Gastrocnemius medialis (tissue), 4 donors: ENCODE data around the gene BCAT1. TPM values are rescaled to one million over a fixed set of nuclear protein-coding genes. Genes with fewer than 3 reads are reported as not detected.

Experiments
- ATAC-seq, 2 donors: fragments of 150-250 bp; one replicate each; pipeline ENCODE4 v1.9.1; 2016
- DNase-seq, 2 donors: peaks; one replicate each; pipeline ENCODE4 v3.0.0-alpha.2; 2019
- H3K27ac ChIP-seq, 4 donors: fragments of 200-600 bp; sonication (generic); 1 replicate in 1 of 4; 2 replicates in 3 of 4; pipeline ENCODE4 v1.5.1; 2016 to 2018; ENCODE audit warnings: mild to moderate bottlenecking in 2 of 4, moderate library complexity in 1 of 4
- H3K27me3 ChIP-seq, 3 donors: fragments of 200-600 bp; sonication (generic) in 2 of 3; 1 replicate in 1 of 3; 2 replicates in 2 of 3; pipeline versions ENCODE4 v1.5.1 to v1.6.0; 2016 to 2019; ENCODE audit warnings: mild to moderate bottlenecking in 1 of 3, moderate library complexity in 1 of 3
- H3K36me3 ChIP-seq, 2 donors: fragments of 200-600 bp; sonication (generic) in 1 of 2; one replicate each; pipeline ENCODE4 v1.5.1; 2017 to 2018
- H3K4me1 ChIP-seq, 2 donors: fragments of 200-600 bp; sonication (generic) in 1 of 2; one replicate each; pipeline ENCODE4 v1.5.1; 2016 to 2017; ENCODE audit warnings: mild to moderate bottlenecking in 2 of 2
- H3K4me3 ChIP-seq, 4 donors: fragments of 200-600 bp; sonication (generic) in 3 of 4; 1 replicate in 1 of 4; 2 replicates in 3 of 4; pipeline ENCODE4 v1.5.1; 2016 to 2019; ENCODE audit warnings: mild to moderate bottlenecking in 2 of 4
- H3K9me3 ChIP-seq, 3 donors: fragments of 200-600 bp; sonication (generic) in 2 of 3; 1 replicate in 1 of 3; 2 replicates in 2 of 3; pipeline ENCODE4 v1.5.1; 2016 to 2019
- CTCF ChIP-seq, 5 experiments: fragments of 450-650 bp in 3 of 5; fragments of 200-600 bp in 2 of 5; sonication (generic) in 2 of 5; IDR thresholded peaks in 4 of 5; conservative IDR thresholded peaks in 1 of 5; 1 replicate in 4 of 5; 2 replicates in 1 of 5; pipeline ENCODE4 v1.5.1; 2016 to 2019; ENCODE audit warnings: antibody characterized with exemption in 5 of 5, mild to moderate bottlenecking in 3 of 5, moderate library complexity in 3 of 5
- POLR2A ChIP-seq, 2 donors: fragments of 450-650 bp; IDR thresholded peaks; one replicate each; pipeline ENCODE4 v1.6.1; 2017; ENCODE audit warnings: antibody characterized with exemption in 2 of 2, mild to moderate bottlenecking in 2 of 2, moderate library complexity in 2 of 2
- in situ Hi-C, 4 donors: fragments of 200-750 bp; cut with MboI; loops; one replicate each; pipeline versions ENCODE4 v1.15.0 to v1.8.0; 2017; ENCODE audit warnings: low sequenced_read_pairs in 4 of 4
- intact Hi-C: fragments of 100-400 bp; cut with DNase I; formaldehyde crosslinking; loops from one replicate; pipeline ENCODE4 v1.15.1; 2023; ENCODE audit warnings: low total_unique reads
- total RNA-seq, 4 donors: library from RNA; depleted of rRNA; stranded (reverse); fragments of >200 nt; gene quantifications; one replicate each; pipeline versions ENCODE4 v1.1.0 to v1.2.3, GENCODE V29; 2016

Gene BCAT1
- total RNA-seq, 4 donors from 2014 or later = 1.6 to 7.5 (median 3.9) TPM

DNA sequence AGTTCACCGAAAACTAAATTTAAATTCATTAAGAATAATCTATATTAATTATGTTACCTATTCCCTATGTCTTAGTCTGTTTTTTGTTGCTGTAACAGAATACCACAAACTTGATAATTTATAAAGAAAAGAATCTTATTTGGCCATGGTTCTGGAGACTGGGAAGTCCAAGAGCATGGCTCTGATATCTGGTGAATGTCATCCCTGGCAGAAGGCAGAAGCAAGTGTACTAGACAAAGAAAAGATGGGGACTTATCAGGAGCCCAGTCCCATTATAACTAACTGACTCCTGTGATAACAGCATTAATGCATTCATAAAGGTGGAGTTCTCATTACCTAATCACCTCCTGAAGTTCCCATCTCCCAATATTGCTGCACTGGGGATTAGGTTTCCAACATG is 33.3 kb upstream of the BCAT1 start:
- H3K4me1 ChIP-seq = no peaks in the 10 kb centered on the region
- H3K27me3 ChIP-seq = no peaks in the 10 kb centered on the region
- H3K4me3 ChIP-seq = no peak overlapping the region
- ATAC-seq (no peak), DNase-seq (no peak)
- peaks cover 0 to 4% (median 0%) of the 10 kb centered on the region in 3 donors for H3K9me3 ChIP-seq
- H3K27ac ChIP-seq = no peak overlapping the region
- H3K36me3 ChIP-seq = no peaks in the 10 kb centered on the region
- TF ChIP-seq CTCF (IDR thresholded peaks at IDR 0.05 in 4 of 5, conservative IDR thresholded peaks at IDR 0.05 in 1 of 5) (no peak), POLR2A (IDR thresholded peaks at IDR 0.05) (no peak)
- intact Hi-C loops (no loop called here), in situ Hi-C loops (no loop called here)

DNA sequence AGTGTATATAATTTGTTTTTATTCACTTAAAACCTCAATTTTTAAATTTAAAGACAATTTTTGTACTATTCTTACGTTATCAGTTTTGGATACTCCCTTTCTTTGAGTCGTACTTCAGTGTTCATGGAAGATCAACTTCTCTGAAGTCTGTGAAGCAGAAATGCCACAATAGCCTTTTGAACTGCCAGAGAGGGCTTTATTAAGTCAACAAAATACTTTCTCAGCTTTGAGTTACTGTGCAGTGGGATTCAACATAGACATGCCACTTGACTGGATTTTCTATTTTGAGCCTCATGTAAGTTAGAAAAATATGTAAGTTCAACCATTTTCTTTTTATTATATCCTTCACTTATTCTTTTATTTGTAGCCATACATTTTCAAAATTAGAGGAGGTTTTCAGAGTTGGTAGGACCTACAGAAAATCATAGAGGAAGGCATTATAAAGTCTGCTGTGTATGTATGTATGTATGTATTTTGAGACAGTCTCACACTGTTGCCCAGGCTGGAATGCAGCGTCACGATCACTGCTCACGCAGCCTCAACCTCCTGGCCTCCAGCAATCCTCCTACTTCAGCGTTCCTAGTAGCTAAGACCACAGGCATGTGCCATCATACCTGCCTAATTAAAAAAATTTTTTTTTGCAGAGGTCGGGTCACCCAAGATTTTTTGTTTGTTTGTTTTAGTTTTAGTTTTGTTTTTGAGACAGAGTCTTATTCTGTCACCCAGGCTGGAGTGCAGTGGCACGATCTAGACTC is 31.3 kb upstream of the BCAT1 start:
- no peak for DNase-seq
- no peak overlapping the region for H3K27ac ChIP-seq
- intact Hi-C loops (no loop called here), in situ Hi-C loops (no loop called here)
- no peaks in the 10 kb centered on the region for H3K4me1 ChIP-seq
- peaks cover 0 to 4% (median 0%) of the 10 kb centered on the region in 3 donors for H3K9me3 ChIP-seq
- H3K4me3 ChIP-seq = no peak overlapping the region
- H3K36me3 ChIP-seq = no peaks in the 10 kb centered on the region
- no peaks in the 10 kb centered on the region for H3K27me3 ChIP-seq
- no peak for ATAC-seq
- TF ChIP-seq CTCF (IDR thresholded peaks at IDR 0.05 in 4 of 5, conservative IDR thresholded peaks at IDR 0.05 in 1 of 5) (no peak), POLR2A (IDR thresholded peaks at IDR 0.05) (no peak)

DNA sequence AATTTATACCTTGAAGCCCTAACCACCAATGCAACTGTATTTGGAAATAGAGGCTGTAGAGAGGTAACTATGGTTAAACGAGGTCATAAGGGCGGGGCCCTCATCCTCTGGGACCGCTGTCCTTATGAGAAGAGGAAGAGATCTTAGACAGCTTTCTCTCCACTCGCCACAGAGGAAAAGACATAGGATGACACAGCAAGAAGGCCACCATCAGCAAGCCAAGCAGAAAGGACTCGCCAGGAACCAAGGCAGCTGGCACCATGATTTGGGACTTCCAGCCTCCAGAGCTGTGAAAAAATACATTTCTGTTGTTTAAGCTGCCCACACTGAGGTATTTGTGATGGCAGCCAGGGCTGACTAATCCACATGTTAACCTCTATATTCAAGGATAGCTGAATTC is 30.4 kb upstream of the BCAT1 start:
- H3K4me3 ChIP-seq = no peak overlapping the region
- DNase-seq (peak in 1 of 2 donors; percentile 16), ATAC-seq (no peak)
- TF ChIP-seq CTCF (IDR thresholded peaks at IDR 0.05 in 4 of 5, conservative IDR thresholded peaks at IDR 0.05 in 1 of 5) (no peak), POLR2A (IDR thresholded peaks at IDR 0.05) (no peak)
- intact Hi-C loops (no loop called here), in situ Hi-C loops (no loop called here)
- H3K27ac ChIP-seq = no peak overlapping the region
- no peaks in the 10 kb centered on the region for H3K27me3 ChIP-seq
- H3K4me1 ChIP-seq = no peaks in the 10 kb centered on the region
- H3K36me3 ChIP-seq = no peaks in the 10 kb centered on the region
- peaks cover 0 to 3% (median 0%) of the 10 kb centered on the region in 3 donors for H3K9me3 ChIP-seq

- intact Hi-C loops (no loop called here), in situ Hi-C loops (no loop called here)
These were observed 28.8 kb upstream of the BCAT1 start for GRCh38 chr12:24977711-24978110.

More at GRCh38 chr12:24977711-24978110, 28.8 kb upstream of the BCAT1 start:
- Histone ChIP-seq H3K27me3 (no peaks in the 10 kb centered on the region), H3K4me3 (no peak overlapping the region), H3K4me1 (no peaks in the 10 kb centered on the region), H3K36me3 (no peaks in the 10 kb centered on the region), H3K27ac (no peak overlapping the region), H3K9me3 (no peaks in the 10 kb centered on the region)
- DNase-seq (no peak), ATAC-seq (no peak)
- no peak for TF ChIP-seq CTCF (IDR thresholded peaks at IDR 0.05 in 4 of 5, conservative IDR thresholded peaks at IDR 0.05 in 1 of 5)
- no peak for TF ChIP-seq POLR2A (IDR thresholded peaks at IDR 0.05)
